Stimulated activated CD8-positive, alpha-beta memory T cell treated with anti-CD3 and anti-CD28 coated beads, Interleukin-15, amount 100 ng/mL, for 1 hour (primary cell): Measurements from ENCODE around the gene TAS2R1.

Experiments
- DNase-seq: peaks from one replicate; pipeline ENCODE4 v3.0.0-alpha.2; 2020; ENCODE audit warnings: low read depth

TAS2R1 gene

GRCh38 chr5:9588254-9588653 is 41.9 kb downstream of the TAS2R1 start:
- no peak for DNase-seq

- DNase-seq = no peak
Observed at GRCh38 chr5:9587135-9587534, 43.0 kb downstream of the TAS2R1 start.

- DNase-seq = no peak
Observed at GRCh38 chr5:9582406-9582805, 47.7 kb downstream of the TAS2R1 start.
